Measurements from ENCODE around the gene GPR32.
"Not testable (repeated sequence)": the region's sequence is repeated elsewhere in the genome, so short reads cannot be mapped to it uniquely, and the experiment has no call there.

Gene GPR32, protein sequence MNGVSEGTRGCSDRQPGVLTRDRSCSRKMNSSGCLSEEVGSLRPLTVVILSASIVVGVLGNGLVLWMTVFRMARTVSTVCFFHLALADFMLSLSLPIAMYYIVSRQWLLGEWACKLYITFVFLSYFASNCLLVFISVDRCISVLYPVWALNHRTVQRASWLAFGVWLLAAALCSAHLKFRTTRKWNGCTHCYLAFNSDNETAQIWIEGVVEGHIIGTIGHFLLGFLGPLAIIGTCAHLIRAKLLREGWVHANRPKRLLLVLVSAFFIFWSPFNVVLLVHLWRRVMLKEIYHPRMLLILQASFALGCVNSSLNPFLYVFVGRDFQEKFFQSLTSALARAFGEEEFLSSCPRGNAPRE

DNA sequence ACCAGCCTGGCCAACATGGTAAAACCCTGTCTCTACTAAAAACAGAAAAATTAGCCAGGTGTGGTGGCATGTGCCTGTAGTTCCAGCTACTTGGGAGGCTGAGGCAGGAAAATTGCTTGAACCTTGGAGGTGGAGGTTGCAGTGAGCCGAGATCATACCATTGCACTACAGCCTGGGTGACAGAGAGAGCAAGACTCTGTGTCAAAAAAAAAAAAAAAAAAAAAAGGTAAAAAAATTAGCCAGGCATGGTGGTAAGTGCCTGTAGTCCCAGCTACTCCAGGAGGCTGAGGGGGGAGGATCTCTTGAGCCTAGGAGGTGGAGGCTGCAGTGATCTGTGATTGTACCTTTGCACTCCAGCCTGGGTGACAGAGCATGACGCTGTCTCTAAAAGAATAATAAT lies at the start of gene GPR32:
TSS of gene GPR32 (plus strand) at position 301 of the 400 bp plus-strand sequence. CDS start 137 bp downstream, outside the sequence.
- H3K4me3 ChIP-seq (ENCODE audit: low read depth, low read length); DNase-seq (ENCODE audit: low read depth); in situ Hi-C loops (cut with HindIII; ENCODE audit: low sequenced_read_pairs): not testable (repeated sequence)

DNA sequence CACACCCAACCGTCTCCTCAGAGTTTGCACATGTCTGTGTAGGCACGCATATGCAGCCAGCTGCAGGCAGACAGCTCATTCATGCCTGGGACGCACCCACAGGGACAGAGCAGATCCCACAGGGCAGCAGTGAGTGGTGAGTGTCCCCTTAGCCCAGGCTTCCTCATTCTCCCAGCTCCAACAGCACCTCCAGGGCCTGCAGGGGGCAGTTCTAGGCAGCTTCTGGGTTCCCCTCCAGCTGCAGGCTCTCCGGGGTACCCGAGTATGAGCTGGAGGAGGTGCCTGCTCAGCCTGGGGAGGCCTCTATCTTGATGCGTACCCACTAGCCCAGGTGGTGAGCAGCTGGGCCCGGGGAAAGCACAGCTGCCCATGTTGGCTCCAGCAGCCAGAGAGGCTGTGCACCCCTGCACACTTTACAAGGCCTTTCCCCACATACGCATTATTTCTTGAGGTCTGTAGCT lies 49.3 kb upstream of the GPR32 start:
- H3K4me3 ChIP-seq (ENCODE audit: low read depth, low read length), result no peak overlapping the region
- TF ChIP-seq, protein P1, sequence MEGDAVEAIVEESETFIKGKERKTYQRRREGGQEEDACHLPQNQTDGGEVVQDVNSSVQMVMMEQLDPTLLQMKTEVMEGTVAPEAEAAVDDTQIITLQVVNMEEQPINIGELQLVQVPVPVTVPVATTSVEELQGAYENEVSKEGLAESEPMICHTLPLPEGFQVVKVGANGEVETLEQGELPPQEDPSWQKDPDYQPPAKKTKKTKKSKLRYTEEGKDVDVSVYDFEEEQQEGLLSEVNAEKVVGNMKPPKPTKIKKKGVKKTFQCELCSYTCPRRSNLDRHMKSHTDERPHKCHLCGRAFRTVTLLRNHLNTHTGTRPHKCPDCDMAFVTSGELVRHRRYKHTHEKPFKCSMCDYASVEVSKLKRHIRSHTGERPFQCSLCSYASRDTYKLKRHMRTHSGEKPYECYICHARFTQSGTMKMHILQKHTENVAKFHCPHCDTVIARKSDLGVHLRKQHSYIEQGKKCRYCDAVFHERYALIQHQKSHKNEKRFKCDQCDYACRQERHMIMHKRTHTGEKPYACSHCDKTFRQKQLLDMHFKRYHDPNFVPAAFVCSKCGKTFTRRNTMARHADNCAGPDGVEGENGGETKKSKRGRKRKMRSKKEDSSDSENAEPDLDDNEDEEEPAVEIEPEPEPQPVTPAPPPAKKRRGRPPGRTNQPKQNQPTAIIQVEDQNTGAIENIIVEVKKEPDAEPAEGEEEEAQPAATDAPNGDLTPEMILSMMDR (IDR thresholded peaks at IDR 0.05; ENCODE audit: low read depth, low read length, missing control alignments), result no peak
- in situ Hi-C loops (cut with HindIII; ENCODE audit: low sequenced_read_pairs), result no loop called here
- DNase-seq (ENCODE audit: low read depth), result no peak

DNA sequence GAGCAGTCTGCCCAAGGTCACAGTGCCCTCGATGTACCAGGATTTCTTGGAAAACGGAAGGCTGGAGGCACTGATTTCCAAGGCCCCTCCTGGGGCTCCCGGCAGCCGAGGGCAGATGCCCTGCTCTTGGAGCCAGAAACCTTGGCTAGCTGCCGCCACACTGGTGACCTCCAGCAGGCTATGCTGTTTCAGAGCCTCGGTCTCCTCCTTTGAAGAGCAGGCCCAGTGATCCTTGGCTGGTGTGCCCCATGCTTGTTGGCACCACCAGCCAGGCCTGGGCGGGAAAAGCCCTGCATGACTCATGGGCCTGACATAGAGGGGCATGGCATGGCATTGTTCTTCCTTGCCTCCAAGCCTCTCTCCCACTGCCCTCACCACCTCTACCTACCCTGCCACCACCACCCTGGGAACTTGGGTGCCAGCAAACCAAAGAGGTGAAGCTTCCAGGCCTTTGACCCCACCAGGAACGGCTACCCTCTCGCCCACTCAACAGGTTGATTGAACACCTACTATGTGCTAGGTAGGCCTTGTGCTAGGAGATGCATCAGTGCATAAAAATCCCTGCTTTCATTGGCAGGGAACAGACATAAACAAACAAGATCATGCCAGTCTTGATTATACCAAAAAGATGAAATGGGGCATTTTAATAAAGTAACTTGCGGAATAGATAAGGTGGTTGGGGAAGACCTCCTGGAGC lies 48.7 kb upstream of the GPR32 start:
- in situ Hi-C loops (cut with HindIII; ENCODE audit: low sequenced_read_pairs), result no loop called here
- TF ChIP-seq, protein P1 (IDR thresholded peaks at IDR 0.05; ENCODE audit: low read depth, low read length, missing control alignments), result no peak
- no peak for DNase-seq (ENCODE audit: low read depth)
- H3K4me3 ChIP-seq (ENCODE audit: low read depth, low read length), result no peak overlapping the region

DNA sequence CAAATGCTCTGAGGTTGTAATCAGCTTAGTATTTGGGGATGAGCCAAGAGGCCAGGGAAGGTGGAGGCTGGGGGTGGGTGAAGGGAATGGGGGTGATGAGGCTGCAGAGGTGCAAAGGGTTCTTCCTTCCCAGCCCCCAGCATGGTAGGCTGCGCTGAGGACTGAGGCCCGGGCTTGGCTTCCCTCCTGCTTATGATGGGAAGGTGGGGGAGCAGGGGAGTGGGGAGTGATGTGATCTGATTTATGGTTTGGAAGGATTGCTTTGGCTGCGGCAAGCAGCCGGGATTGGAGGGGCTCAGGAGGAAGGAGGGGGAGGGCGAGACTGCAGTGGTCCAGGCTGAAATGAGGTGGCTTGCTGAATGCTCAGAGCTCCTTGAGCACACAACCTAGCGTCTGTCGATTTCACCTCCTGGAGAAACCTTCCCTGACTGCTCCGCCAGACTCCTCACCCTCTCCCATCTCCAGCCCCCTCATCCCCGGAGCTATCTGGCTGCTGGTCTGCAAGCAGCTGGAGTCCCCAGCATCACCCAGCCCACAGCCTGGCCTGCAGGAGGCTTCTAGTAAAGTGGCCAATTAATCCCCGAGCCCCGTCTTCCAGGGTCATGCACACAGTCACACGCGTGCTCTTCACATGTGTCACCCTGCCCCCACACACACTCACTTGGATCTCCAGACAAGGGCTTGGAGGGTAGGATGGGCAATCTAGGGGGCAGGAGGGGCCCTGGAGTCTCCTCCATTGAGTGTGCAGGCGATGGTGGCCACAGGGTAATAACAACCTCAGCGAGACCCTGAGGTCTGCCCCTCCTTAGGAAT lies 47.9 kb upstream of the GPR32 start:
- no peak overlapping the region for H3K4me3 ChIP-seq (ENCODE audit: low read depth, low read length)
- no peak for DNase-seq (ENCODE audit: low read depth)
- TF ChIP-seq, protein P1 (IDR thresholded peaks at IDR 0.05; ENCODE audit: low read depth, low read length, missing control alignments), result no peak
- in situ Hi-C loops (cut with HindIII; ENCODE audit: low sequenced_read_pairs), result no loop called here

DNA sequence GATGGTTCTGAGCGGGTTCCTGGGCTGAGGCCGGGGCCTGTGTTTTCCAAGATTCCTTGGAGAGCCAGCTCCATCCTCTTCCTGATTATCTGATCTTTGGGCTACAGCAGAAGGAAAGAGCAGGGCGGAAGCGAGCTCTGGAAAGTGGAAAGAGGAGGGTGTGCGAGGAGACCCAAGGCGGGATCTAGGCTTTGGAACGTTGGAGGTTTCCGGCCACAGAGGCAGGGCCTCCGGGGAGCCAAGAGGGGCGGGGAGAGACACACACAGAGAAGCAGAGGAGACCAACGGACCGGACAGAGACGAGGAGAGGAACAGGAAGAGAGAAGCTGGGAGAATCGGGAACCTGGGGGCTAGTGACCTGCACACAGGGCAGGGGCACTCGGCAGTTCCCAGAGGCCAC lies 47.2 kb upstream of the GPR32 start, which contains the start of gene CLEC11A:
TSS of gene CLEC11A (plus strand) at position 296 of the 400 bp plus-strand sequence. CDS start 162 bp downstream, outside the sequence.
- in situ Hi-C loops (cut with HindIII; ENCODE audit: low sequenced_read_pairs), result no loop called here
- H3K4me3 ChIP-seq (ENCODE audit: low read depth, low read length), result peak within 1 kb of the TSS; percentile 51
- no peak for DNase-seq (ENCODE audit: low read depth)
- TF ChIP-seq, protein P1 (IDR thresholded peaks at IDR 0.05; ENCODE audit: low read depth, low read length, missing control alignments), result no peak

DNA sequence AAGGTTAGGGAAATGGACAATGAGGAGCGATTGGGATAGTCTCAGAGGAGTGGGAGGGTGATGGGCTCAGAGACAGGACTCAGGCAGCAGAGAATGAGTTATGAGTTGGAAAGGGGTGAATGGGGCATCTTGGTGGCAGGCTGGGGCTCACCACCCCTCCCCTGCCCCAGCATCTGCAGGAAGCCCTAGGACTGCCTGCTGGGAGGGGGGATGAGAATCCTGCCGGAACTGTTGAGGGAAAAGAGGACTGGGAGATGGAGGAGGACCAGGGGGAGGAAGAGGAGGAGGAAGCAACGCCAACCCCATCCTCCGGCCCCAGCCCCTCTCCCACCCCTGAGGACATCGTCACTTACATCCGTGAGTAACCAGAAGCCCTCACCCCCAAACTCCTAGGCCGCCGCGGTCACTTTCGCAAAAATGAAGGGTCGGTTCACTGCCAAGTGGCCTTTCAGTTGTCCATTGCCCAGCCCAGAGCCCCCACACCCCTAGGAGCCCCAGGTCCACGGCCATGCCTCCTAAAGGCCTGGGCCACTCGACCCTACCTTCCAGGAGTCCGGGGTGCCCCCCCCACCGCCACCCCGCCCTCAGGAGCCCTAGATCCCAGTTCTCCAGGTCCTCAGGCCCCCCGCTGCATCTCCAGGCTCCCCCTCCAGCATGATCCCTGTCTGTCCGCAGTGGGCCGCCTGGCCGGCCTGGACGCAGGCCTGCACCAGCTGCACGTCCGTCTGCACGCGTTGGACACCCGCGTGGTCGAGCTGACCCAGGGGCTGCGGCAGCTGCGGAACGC lies 46.3 kb upstream of the GPR32 start:
- TF ChIP-seq, protein P1 (IDR thresholded peaks at IDR 0.05; ENCODE audit: low read depth, low read length, missing control alignments), result no peak
- peak overlapping the region; percentile 51 for H3K4me3 ChIP-seq (ENCODE audit: low read depth, low read length)
- in situ Hi-C loops (cut with HindIII; ENCODE audit: low sequenced_read_pairs), result no loop called here
- DNase-seq (ENCODE audit: low read depth), result no peak
